GM13976 (cell line): ENCODE data around the gene RBM25.

Source experiments
- DNase-seq: peaks from one replicate; pipeline ENCODE4 v3.0.0; 2012; ENCODE audit warnings: low spot score
- CTCF ChIP-seq: IDR thresholded peaks from 2 replicates; pipeline ENCODE4 v1.5.1; 2012; ENCODE audit warnings: borderline replicate concordance, mild to moderate bottlenecking; ENCODE audit not compliant: insufficient read depth; ENCODE audit errors: extremely low read depth, missing control alignments, control extremely low read depth
- in situ Hi-C: fragments of 300-500 bp; cut with MboI; formaldehyde crosslinking; loops from one replicate; pipeline ENCODE4 v1.12.0; 2022; ENCODE audit warnings: low sequenced_read_pairs, mixed read lengths, inconsistent platforms; ENCODE audit not compliant: unreplicated experiment

Gene RBM25

GRCh38 chr14:73143617-73144016 is 85.3 kb downstream of the RBM25 start:
- DNase-seq = no peak
- no peak for TF ChIP-seq CTCF
- in situ Hi-C loops = no loop called here

GRCh38 chr14:73145371-73145770 is 87.0 kb downstream of the RBM25 start:
- TF ChIP-seq CTCF = no peak
- no peak for DNase-seq
- in situ Hi-C loops = no loop called here

- DNase-seq = no peak
- TF ChIP-seq CTCF = no peak
- in situ Hi-C loops = no loop called here
These were observed 87.8 kb downstream of the RBM25 start for GRCh38 chr14:73146111-73146510.

- no peak for DNase-seq
- TF ChIP-seq CTCF = no peak
These were observed 91.4 kb downstream of the RBM25 start for GRCh38 chr14:73149753-73150152.

GRCh38 chr14:73153272-73153671 is 94.9 kb downstream of the RBM25 start:
- no peak for DNase-seq
- in situ Hi-C loops = no loop called here
- TF ChIP-seq CTCF = no peak

More at GRCh38 chr14:73149753-73150152, 91.4 kb downstream of the RBM25 start:
- in situ Hi-C loops = no loop called here

- TF ChIP-seq CTCF = no peak
These were observed 103.9 kb downstream of the RBM25 start for GRCh38 chr14:73162251-73162650.

GRCh38 chr14:73166399-73166798 is 108.1 kb downstream of the RBM25 start:
- TF ChIP-seq CTCF = no peak
- DNase-seq = no peak
- in situ Hi-C loops = no loop called here

More at GRCh38 chr14:73162251-73162650, 103.9 kb downstream of the RBM25 start:
- in situ Hi-C loops = no loop called here
- DNase-seq = no peak
